Naive thymus-derived CD4-positive, alpha-beta T cell (primary cell): ENCODE measurements around the gene CNGA4. TPM values are rescaled to one million over a fixed set of nuclear protein-coding genes. Genes with fewer than 3 reads are reported as not detected.

Source experiments
- ATAC-seq: fragments of 150-1000 bp; cut with Tn5 transposase; 2 replicates; pipeline ENCODE4 v1.10.0; 2021; ENCODE audit warnings: mild to moderate bottlenecking, moderate library complexity
- CTCF ChIA-PET: fragments of 350-600 bp; sonication (Branson Sonifier 250); formaldehyde crosslinking; loops from one replicate; lab custom pipeline; 2021; ENCODE audit warnings: antibody characterized with exemption; lab: Charles Lee
- POLR2A ChIA-PET: fragments of 350-600 bp; sonication (Branson Sonifier 250); formaldehyde crosslinking; loops from one replicate; lab custom pipeline; 2021; ENCODE audit warnings: antibody characterized with exemption, inconsistent platforms; lab: Charles Lee
- DNase-seq, 9 donors: peaks; one replicate each; pipeline versions ENCODE4 v3.0.0 to v3.0.0-alpha.2; 2020 to 2022; ENCODE audit warnings: mixed read lengths in 1 of 9
- H3K27ac ChIP-seq: one replicate; pipeline ENCODE4 v1.7.0; 2013; ENCODE audit warnings: mild to moderate bottlenecking, low read depth, low read length, moderate library complexity
- H3K27me3 ChIP-seq, 2 donors: one replicate each; pipeline ENCODE4 v1.7.0; 2013; ENCODE audit warnings: low read length in 2 of 2, mild to moderate bottlenecking in 2 of 2, moderate library complexity in 2 of 2; ENCODE audit not compliant: control insufficient read depth in 2 of 2, insufficient read depth in 2 of 2
- H3K36me3 ChIP-seq, 3 experiments: 1 replicate in 2 of 3; 2 replicates in 1 of 3; pipeline ENCODE4 v1.7.0; 2013; ENCODE audit warnings: low read length in 3 of 3, mild to moderate bottlenecking in 3 of 3, moderate library complexity in 1 of 3; ENCODE audit not compliant: insufficient read depth in 3 of 3, control insufficient read depth in 2 of 3
- H3K4me1 ChIP-seq, 2 donors: one replicate each; pipeline ENCODE4 v1.7.0; 2013; ENCODE audit warnings: low read length in 2 of 2, mild to moderate bottlenecking in 2 of 2, moderate library complexity in 1 of 2; ENCODE audit not compliant: control insufficient read depth in 2 of 2, insufficient read depth in 2 of 2
- H3K4me3 ChIP-seq: 2 replicates; pipeline ENCODE4 v1.7.0; 2013; ENCODE audit warnings: mild to moderate bottlenecking, low read length
- H3K9me3 ChIP-seq, 3 experiments: 1 replicate in 2 of 3; 2 replicates in 1 of 3; pipeline ENCODE4 v1.7.0; 2013; ENCODE audit warnings: low read length in 3 of 3; ENCODE audit not compliant: control insufficient read depth in 2 of 3
- H3K27ac Mint-ChIP-seq, 9 donors: one replicate each; pipeline ENCODE4 v1.8.0; 2020 to 2022; ENCODE audit warnings: mixed read lengths in 9 of 9, mild to moderate bottlenecking in 8 of 9, moderate library complexity in 5 of 9, inconsistent platforms in 2 of 9
- H3K27me3 Mint-ChIP-seq, 5 donors: one replicate each; pipeline ENCODE4 v1.8.0; 2021 to 2022; ENCODE audit warnings: mixed read lengths in 5 of 5, mild to moderate bottlenecking in 1 of 5
- H3K36me3 Mint-ChIP-seq, 5 donors: one replicate each; pipeline ENCODE4 v1.8.0; 2020 to 2022; ENCODE audit warnings: mixed read lengths in 5 of 5, mild to moderate bottlenecking in 3 of 5, inconsistent platforms in 1 of 5
- H3K4me1 Mint-ChIP-seq, 7 donors: one replicate each; pipeline ENCODE4 v1.8.0; 2020 to 2022; ENCODE audit warnings: mixed read lengths in 7 of 7, mild to moderate bottlenecking in 3 of 7, inconsistent platforms in 1 of 7
- H3K4me3 Mint-ChIP-seq, 10 donors: one replicate each; pipeline ENCODE4 v1.8.0; 2020 to 2022; ENCODE audit warnings: mild to moderate bottlenecking in 10 of 10, mixed read lengths in 10 of 10, moderate library complexity in 6 of 10, inconsistent platforms in 2 of 10
- H3K9me3 Mint-ChIP-seq, 11 donors: one replicate each; pipeline ENCODE4 v1.8.0; 2020 to 2022; ENCODE audit warnings: mixed read lengths in 11 of 11, mild to moderate bottlenecking in 4 of 11, inconsistent platforms in 1 of 11, moderate library complexity in 1 of 11
- intact Hi-C, 2 donors: fragments of 100-400 bp; cut with micrococcal nuclease; formaldehyde crosslinking; loops; one replicate each; pipeline ENCODE4 v1.15.1; 2023
- polyA plus RNA-seq, 2 donors: library from polyadenylated mRNA; unstranded; fragments of 300-500 nt; fragmentation: Illumina TruSeq; gene quantifications; one replicate each; pipeline ENCODE4 v1.2.3, GENCODE V29; 2021
- total RNA-seq, 6 experiments: library from RNA in 5 of 6; stranded (reverse) in 5 of 6; gene quantifications; 1 replicate in 5 of 6; 2 replicates in 1 of 6; pipeline ENCODE4 v1.2.3 and lab custom pipeline; 2021 to 2026

Gene CNGA4
- total RNA-seq: under 1 TPM in 4 of 5 experiments, not detected in 1; 0.32 to 0.62 (median 0.37) TPM
- not detected for polyA plus RNA-seq
- total RNA-seq (lab: John Stamatoyannopoulos, UW): 0.40 reads per million

GRCh38 chr11:6238902-6239301 lies at the start of gene CNGA4:
TSS of gene CNGA4 (plus strand) at chr11:6239089. CDS start at chr11:6239207, 118 bp downstream.
- ChIA-PET POLR2A (no interaction called here), CTCF (interaction anchor here (2.1 kb wide), 1 partner anchor 12 kb away, joined by 7 read pairs; no protein-coding TSS in a partner anchor)
- ATAC-seq: no peak
- H3K27me3 ChIP-seq: no peaks in the 10 kb centered on the region
- peaks cover 0 to 2% (median 0%) of the 10 kb centered on the region in 5 donors for H3K36me3 Mint-ChIP-seq
- no peaks in the 10 kb centered on the region for H3K36me3 ChIP-seq
- H3K9me3 ChIP-seq: no peaks in the 10 kb centered on the region
- peaks cover 9 to 19% (median 14%) of the 10 kb centered on the region in 5 donors for H3K27me3 Mint-ChIP-seq
- peak within 1 kb of the TSS in 1 of 10 donors; percentile 12 for H3K4me3 Mint-ChIP-seq
- no peak within 1 kb of the TSS for H3K4me3 ChIP-seq
- peaks cover 9 to 18% (median 12%) of the 10 kb centered on the region in 7 donors for H3K4me1 Mint-ChIP-seq
- no peak within 1 kb of the TSS for H3K27ac ChIP-seq
- peaks cover 4% of the 10 kb centered on the region in 2 donors for H3K4me1 ChIP-seq
- no peak for DNase-seq
- intact Hi-C loops: loop anchor here (5.0 to 10.0 kb wide), 4 partner anchors 1276 to 1844 kb away; partner anchors contain the start of genes EIF3F (in 1 of the 2), PPFIBP2 (in 1 of the 2) and TRIM21 (in 1 of the 2)
- H3K9me3 Mint-ChIP-seq: peaks cover 0 to 2% (median 0%) of the 10 kb centered on the region in 11 donors
- no peak within 1 kb of the TSS for H3K27ac Mint-ChIP-seq

- peaks cover 0 to 9% (median 0%) of the 10 kb centered on the region in 5 donors for H3K27me3 Mint-ChIP-seq
- intact Hi-C loops: no loop called here
- ATAC-seq (peak; percentile 87), DNase-seq (no peak)
- peaks cover 0 to 2% (median 0%) of the 10 kb centered on the region in 11 donors for H3K9me3 Mint-ChIP-seq
- H3K27me3 ChIP-seq: no peaks in the 10 kb centered on the region
- no peak overlapping the region for H3K4me3 ChIP-seq
- no peak overlapping the region for H3K27ac ChIP-seq
- no peak overlapping the region for H3K4me3 Mint-ChIP-seq
- no peak overlapping the region for H3K27ac Mint-ChIP-seq
- ChIA-PET CTCF (no interaction called here), POLR2A (no interaction called here)
- H3K4me1 ChIP-seq: no peaks in the 10 kb centered on the region
- H3K9me3 ChIP-seq: no peaks in the 10 kb centered on the region
- no peaks in the 10 kb centered on the region for H3K36me3 ChIP-seq
- H3K36me3 Mint-ChIP-seq: no peaks in the 10 kb centered on the region
- H3K4me1 Mint-ChIP-seq: peaks cover 0 to 8% (median 0%) of the 10 kb centered on the region in 7 donors
These were observed 47.1 kb upstream of the CNGA4 start for GRCh38 chr11:6191742-6192141.

- ATAC-seq: no peak
- Mint-ChIP-seq H3K36me3 (no peaks in the 10 kb centered on the region), H3K9me3 (peaks cover 0 to 2% (median 0%) of the 10 kb centered on the region in 11 donors), H3K4me1 (peaks cover 0 to 8% (median 0%) of the 10 kb centered on the region in 7 donors), H3K27ac (no peak overlapping the region), H3K27me3 (peaks cover 0 to 9% (median 0%) of the 10 kb centered on the region in 5 donors), H3K4me3 (no peak overlapping the region)
- CTCF ChIA-PET: no interaction called here
- no peaks in the 10 kb centered on the region for H3K4me1 ChIP-seq
- no peaks in the 10 kb centered on the region for H3K27me3 ChIP-seq
- H3K9me3 ChIP-seq: no peaks in the 10 kb centered on the region
- H3K36me3 ChIP-seq: no peaks in the 10 kb centered on the region
- POLR2A ChIA-PET: no interaction called here
- intact Hi-C loops: no loop called here
- DNase-seq: no peak
- no peak overlapping the region for H3K4me3 ChIP-seq
- H3K27ac ChIP-seq: no peak overlapping the region
These were observed 44.8 kb upstream of the CNGA4 start for GRCh38 chr11:6194065-6194581.

- DNase-seq: no peak
- Histone ChIP-seq H3K9me3 (no peaks in the 10 kb centered on the region), H3K4me1 (peaks cover 0 to 8% of the 10 kb centered on the region in 2 donors), H3K4me3 (no peak overlapping the region), H3K27ac (no peak overlapping the region), H3K27me3 (no peaks in the 10 kb centered on the region), H3K36me3 (no peaks in the 10 kb centered on the region)
- intact Hi-C loops: loop anchor here in 1 of 2 donors (1.0 kb wide), 1 partner anchor 38 kb away; the partner anchor contains the start of gene FHIP1B
- H3K9me3 Mint-ChIP-seq: peaks cover 0 to 2% (median 0%) of the 10 kb centered on the region in 11 donors
- H3K36me3 Mint-ChIP-seq: peaks cover 0 to 4% (median 0%) of the 10 kb centered on the region in 5 donors
- POLR2A ChIA-PET: no interaction called here
- H3K27ac Mint-ChIP-seq: no peak overlapping the region
- no peak overlapping the region for H3K4me3 Mint-ChIP-seq
- peaks cover 0 to 18% (median 6%) of the 10 kb centered on the region in 7 donors for H3K4me1 Mint-ChIP-seq
- CTCF ChIA-PET: interaction anchor here (0.6 kb wide), 1 partner anchor 164 kb away, joined by 3 read pairs; no protein-coding TSS in a partner anchor
- no peak for ATAC-seq
- peaks cover 0 to 8% (median 0%) of the 10 kb centered on the region in 5 donors for H3K27me3 Mint-ChIP-seq
These were observed 42.5 kb upstream of the CNGA4 start for GRCh38 chr11:6196396-6196795.

- intact Hi-C loops: no loop called here
- Mint-ChIP-seq H3K4me1 (peaks cover 0 to 26% (median 6%) of the 10 kb centered on the region in 7 donors), H3K4me3 (no peak overlapping the region), H3K36me3 (peaks cover 0 to 7% (median 0%) of the 10 kb centered on the region in 5 donors), H3K9me3 (peaks cover 0 to 2% (median 0%) of the 10 kb centered on the region in 11 donors), H3K27ac (no peak overlapping the region), H3K27me3 (peaks cover 0 to 6% (median 0%) of the 10 kb centered on the region in 5 donors)
- H3K9me3 ChIP-seq: no peaks in the 10 kb centered on the region
- no peaks in the 10 kb centered on the region for H3K36me3 ChIP-seq
- ChIA-PET POLR2A (no interaction called here), CTCF (no interaction called here)
- peaks cover 0 to 12% of the 10 kb centered on the region in 2 donors for H3K4me1 ChIP-seq
- ATAC-seq (no peak), DNase-seq (no peak)
- no peak overlapping the region for H3K27ac ChIP-seq
- H3K27me3 ChIP-seq: no peaks in the 10 kb centered on the region
- no peak overlapping the region for H3K4me3 ChIP-seq
These were observed 41.3 kb upstream of the CNGA4 start for GRCh38 chr11:6197466-6198200.

- H3K4me1 Mint-ChIP-seq: peaks cover 12 to 42% (median 21%) of the 10 kb centered on the region in 7 donors
- DNase-seq (no peak), ATAC-seq (no peak)
- H3K36me3 Mint-ChIP-seq: peaks cover 0 to 12% (median 5%) of the 10 kb centered on the region in 5 donors
- H3K9me3 Mint-ChIP-seq: peaks cover 0 to 2% (median 0%) of the 10 kb centered on the region in 11 donors
- no peaks in the 10 kb centered on the region for H3K27me3 ChIP-seq
- H3K4me3 Mint-ChIP-seq: no peak within 1 kb of the TSS
- no peak within 1 kb of the TSS for H3K27ac ChIP-seq
- no peaks in the 10 kb centered on the region for H3K36me3 ChIP-seq
- ChIA-PET CTCF (no interaction called here), POLR2A (no interaction called here)
- no peak within 1 kb of the TSS for H3K27ac Mint-ChIP-seq
- no peaks in the 10 kb centered on the region for H3K9me3 ChIP-seq
- peaks cover 0 to 2% (median 0%) of the 10 kb centered on the region in 5 donors for H3K27me3 Mint-ChIP-seq
- H3K4me3 ChIP-seq: no peak within 1 kb of the TSS
- intact Hi-C loops: no loop called here
- peaks cover 0 to 28% of the 10 kb centered on the region in 2 donors for H3K4me1 ChIP-seq
These were observed 39.6 kb upstream of the CNGA4 start, which contains the start of gene OR52W1 for GRCh38 chr11:6199174-6199810. TSS of gene OR52W1 (plus strand) at chr11:6199224. CDS start at chr11:6199224, 0 bp downstream.
